Frontal cortex (tissue), 4 donors: ENCODE data around the gene TGM5. TPM values are rescaled to one million over a fixed set of nuclear protein-coding genes. Genes with fewer than 3 reads are reported as not detected.
"Not testable (repeated sequence)": the region's sequence is repeated elsewhere in the genome, so short reads cannot be mapped to it uniquely, and the experiment has no call there.

Experiments
- DNase-seq, 2 donors: peaks; one replicate each; pipeline ENCODE4 v3.0.0; 2012; ENCODE audit warnings: low spot score in 2 of 2
- FAIRE-seq: peaks from 2 replicates; lab custom pipeline; 2012; peaks lifted over from hg19 to GRCh38; lab: Jason Lieb, UNC
- total RNA-seq: library from RNA; depleted of rRNA; stranded (reverse); fragments of >200 nt; gene quantifications from one replicate; pipeline ENCODE4 v1.2.3, GENCODE V29; 2014
- donor health status: control.
- donor health status: control.
- donor health status: control.

TGM5 gene
- total RNA-seq: not detected

GRCh38 chr15:43266834-43267233 is at the start of gene TGM5:
Gene TGM5, minus strand, starts transcription at chr15:43266928. Its CDS starts 79 bp downstream, at chr15:43266849.
- DNase-seq (no peak), FAIRE-seq (no peak)

GRCh38 chr15:43314171-43314570 is 47.4 kb upstream of the TGM5 start:
- no peak for DNase-seq
- no peak for FAIRE-seq

- FAIRE-seq: no peak
- DNase-seq: no peak
Observed at GRCh38 chr15:43312378-43312777, 45.6 kb upstream of the TGM5 start.

- FAIRE-seq (no peak), DNase-seq (no peak)
Observed at GRCh38 chr15:43302205-43302817, 35.6 kb upstream of the TGM5 start, which contains the start of gene TGM7. Gene TGM7, minus strand, starts transcription at chr15:43302255.

GRCh38 chr15:43299884-43300283 is 33.2 kb upstream of the TGM5 start:
- DNase-seq (no peak), FAIRE-seq (no peak)

- FAIRE-seq: no peak
- no peak for DNase-seq
Observed at GRCh38 chr15:43299411-43299810, 32.7 kb upstream of the TGM5 start.

- DNase-seq (no peak), FAIRE-seq (no peak)
Observed at GRCh38 chr15:43294091-43294706, 27.5 kb upstream of the TGM5 start.

- no peak for DNase-seq
- FAIRE-seq: no peak
Observed at GRCh38 chr15:43293432-43293831, 26.7 kb upstream of the TGM5 start.

- FAIRE-seq: no peak
- DNase-seq: no peak
Observed at GRCh38 chr15:43292375-43293078, 25.8 kb upstream of the TGM5 start.

GRCh38 chr15:43289656-43290055 is 22.9 kb upstream of the TGM5 start:
- not testable (repeated sequence) for FAIRE-seq

GRCh38 chr15:43287254-43287653 is 20.5 kb upstream of the TGM5 start:
- FAIRE-seq: no peak

More at GRCh38 chr15:43289656-43290055, 22.9 kb upstream of the TGM5 start:
- not testable (repeated sequence) for DNase-seq

GRCh38 chr15:43286074-43286473 is 19.3 kb upstream of the TGM5 start:
- DNase-seq (no peak), FAIRE-seq (no peak)

More at GRCh38 chr15:43287254-43287653, 20.5 kb upstream of the TGM5 start:
- DNase-seq: no peak

GRCh38 chr15:43285609-43286037 is 18.9 kb upstream of the TGM5 start:
- DNase-seq (peak; percentile 64 to 81), FAIRE-seq (no peak)

- DNase-seq: no peak
- FAIRE-seq: no peak
Observed at GRCh38 chr15:43283526-43283925, 16.8 kb upstream of the TGM5 start.

- no peak for FAIRE-seq
- no peak for DNase-seq
Observed at GRCh38 chr15:43281926-43282602, 15.3 kb upstream of the TGM5 start.

GRCh38 chr15:43280996-43281395 is 14.3 kb upstream of the TGM5 start:
- FAIRE-seq (no peak), DNase-seq (no peak)

- DNase-seq: no peak
- no peak for FAIRE-seq
Observed at GRCh38 chr15:43279496-43279895, 12.8 kb upstream of the TGM5 start.

GRCh38 chr15:43278869-43279268 is 12.1 kb upstream of the TGM5 start:
- DNase-seq (no peak), FAIRE-seq (no peak)

GRCh38 chr15:43277901-43278300 is 11.2 kb upstream of the TGM5 start:
- no peak for FAIRE-seq
- DNase-seq: no peak

- DNase-seq (no peak), FAIRE-seq (no peak)
Observed at GRCh38 chr15:43277231-43277823, 10.6 kb upstream of the TGM5 start.
